HL-60/S4 treated with retinoic acid at 250 ng/mL for 4 days and 3 days (cell line): ENCODE results near the gene BCL11A.

Source experiments
- in situ Hi-C: fragments of 300-500 bp; cut with MboI; formaldehyde crosslinking; loops from 2 replicates; pipeline ENCODE4 v1.7.0; 2022; ENCODE audit warnings: low sequenced_read_pairs

Gene BCL11A

GRCh38 chr2:60560734-60561644, 7.5 kb upstream of the BCL11A start:
- in situ Hi-C loops = loop anchor here (25.0 kb wide), 2 partner anchors 1274 to 1524 kb away; no protein-coding TSS in a partner anchor

GRCh38 chr2:60559880-60560279, 6.4 kb upstream of the BCL11A start:
- in situ Hi-C loops = loop anchor here (25.0 kb wide), 2 partner anchors 1273 to 1523 kb away; no protein-coding TSS in a partner anchor

GRCh38 chr2:60558536-60558935, 5.1 kb upstream of the BCL11A start:
- in situ Hi-C loops = loop anchor here (25.0 kb wide), 2 partner anchors 1271 to 1521 kb away; no protein-coding TSS in a partner anchor

- in situ Hi-C loops = loop anchor here (25.0 kb wide), 2 partner anchors 1270 to 1520 kb away; no protein-coding TSS in a partner anchor
Observed at GRCh38 chr2:60557486-60557864, 4.0 kb upstream of the BCL11A start.

- in situ Hi-C loops = loop anchor here (25.0 kb wide), 2 partner anchors 1270 to 1520 kb away; no protein-coding TSS in a partner anchor
Observed at GRCh38 chr2:60556576-60557485, 3.4 kb upstream of the BCL11A start.

- in situ Hi-C loops = loop anchor here (25.0 kb wide), 2 partner anchors 1269 to 1519 kb away; no protein-coding TSS in a partner anchor
Observed at GRCh38 chr2:60556175-60556574, 2.7 kb upstream of the BCL11A start.

GRCh38 chr2:60555783-60556139, 2.3 kb upstream of the BCL11A start:
- in situ Hi-C loops = loop anchor here (25.0 kb wide), 2 partner anchors 1268 to 1518 kb away; no protein-coding TSS in a partner anchor

GRCh38 chr2:60555066-60555782, 1.8 kb upstream of the BCL11A start:
- in situ Hi-C loops = loop anchor here (25.0 kb wide), 2 partner anchors 1268 to 1518 kb away; no protein-coding TSS in a partner anchor

GRCh38 chr2:60554646-60555065, 1.2 kb upstream of the BCL11A start:
- in situ Hi-C loops = loop anchor here (25.0 kb wide), 2 partner anchors 1267 to 1517 kb away; no protein-coding TSS in a partner anchor

- in situ Hi-C loops = loop anchor here (25.0 kb wide), 2 partner anchors 1267 to 1517 kb away; no protein-coding TSS in a partner anchor
Observed at GRCh38 chr2:60554074-60554645, 706 bp upstream of the BCL11A start.

- in situ Hi-C loops = loop anchor here (25.0 kb wide), 2 partner anchors 1266 to 1516 kb away; no protein-coding TSS in a partner anchor
Observed at GRCh38 chr2:60552851-60553494, 481 bp downstream of the BCL11A start.

- in situ Hi-C loops = loop anchor here (25.0 kb wide), 2 partner anchors 1265 to 1515 kb away; no protein-coding TSS in a partner anchor
Observed at GRCh38 chr2:60552078-60552850, 1.2 kb downstream of the BCL11A start.

GRCh38 chr2:60551240-60552077, 2.0 kb downstream of the BCL11A start:
- in situ Hi-C loops = loop anchor here (25.0 kb wide), 2 partner anchors 1264 to 1514 kb away; no protein-coding TSS in a partner anchor

- in situ Hi-C loops = loop anchor here (25.0 kb wide), 2 partner anchors 1264 to 1514 kb away; no protein-coding TSS in a partner anchor
Observed at GRCh38 chr2:60550984-60551239, 2.5 kb downstream of the BCL11A start.

- in situ Hi-C loops = loop anchor here (25.0 kb wide), 2 partner anchors 1263 to 1513 kb away; no protein-coding TSS in a partner anchor
Observed at GRCh38 chr2:60550178-60550983, 3.1 kb downstream of the BCL11A start.

- in situ Hi-C loops = loop anchor here (25.0 kb wide), 2 partner anchors 1263 to 1513 kb away; no protein-coding TSS in a partner anchor
Observed at GRCh38 chr2:60549928-60550177, 3.6 kb downstream of the BCL11A start.
